SK-N-MC (cell line): ENCODE measurements around the gene SMPD3.

Source experiments
- EZH2 ChIP-seq: fragments of 200-600 bp; sonication (generic); IDR thresholded peaks from one replicate; pipeline ENCODE4 v1.6.1; 2017; ENCODE audit warnings: antibody characterized with exemption
- POLR2AphosphoS5 ChIP-seq: IDR thresholded peaks from 2 replicates; pipeline ENCODE4 v1.6.1; 2012; ENCODE audit warnings: mild to moderate bottlenecking, low read depth, low read length, borderline replicate concordance

DNA sequence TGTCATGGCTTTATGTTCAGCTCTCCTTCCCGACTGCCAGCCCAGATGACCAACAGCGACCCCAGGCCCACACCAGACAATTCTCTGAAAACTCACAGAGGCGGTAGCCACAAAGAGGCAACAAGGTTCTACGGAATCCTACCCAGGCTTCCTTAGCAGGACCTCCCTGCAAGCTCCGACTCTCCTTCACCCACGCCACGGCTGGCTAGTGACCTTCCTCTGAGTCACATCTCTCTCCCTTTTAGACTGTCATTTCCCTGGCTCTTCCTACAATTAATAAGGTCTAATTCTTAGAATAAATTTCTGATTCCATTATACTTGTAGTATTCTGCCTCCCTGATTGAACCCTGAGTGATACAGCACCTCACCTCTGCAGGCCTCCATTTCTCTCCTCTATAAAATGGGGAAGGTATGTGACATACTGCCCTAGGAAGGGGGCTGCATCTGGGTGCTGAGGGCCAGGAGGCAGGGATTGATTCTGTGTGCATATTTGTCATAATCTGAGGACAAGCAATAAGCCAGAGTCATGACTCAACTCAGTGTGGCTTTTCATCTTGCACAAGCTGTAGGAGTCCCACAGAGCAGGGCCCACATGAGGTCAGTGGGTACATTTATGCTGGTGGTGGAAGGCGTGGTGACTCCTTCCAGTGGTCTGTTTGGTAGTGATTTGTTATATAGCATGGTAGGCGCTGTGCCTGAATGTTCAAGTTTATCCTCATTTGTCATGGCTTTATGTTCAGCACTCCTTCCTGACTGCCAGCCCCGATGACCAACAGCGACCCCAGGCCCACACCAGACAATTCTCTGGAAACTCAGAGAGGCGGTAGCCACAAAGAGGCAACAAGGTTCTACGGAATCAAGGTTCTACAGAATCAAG lies 46.2 kb downstream of the SMPD3 start:
- TF ChIP-seq EZH2 (no peak), POLR2AphosphoS5 (no peak)
